ENCODE data around the gene NAA10. TPM values are rescaled to one million over a fixed set of nuclear protein-coding genes. Genes with fewer than 3 reads are reported as not detected.

NAA10 gene
- polyA plus RNA-seq, 2 of the 4 experiments (the other 2 are of a cell fraction): 63.5 to 230 TPM

DNA sequence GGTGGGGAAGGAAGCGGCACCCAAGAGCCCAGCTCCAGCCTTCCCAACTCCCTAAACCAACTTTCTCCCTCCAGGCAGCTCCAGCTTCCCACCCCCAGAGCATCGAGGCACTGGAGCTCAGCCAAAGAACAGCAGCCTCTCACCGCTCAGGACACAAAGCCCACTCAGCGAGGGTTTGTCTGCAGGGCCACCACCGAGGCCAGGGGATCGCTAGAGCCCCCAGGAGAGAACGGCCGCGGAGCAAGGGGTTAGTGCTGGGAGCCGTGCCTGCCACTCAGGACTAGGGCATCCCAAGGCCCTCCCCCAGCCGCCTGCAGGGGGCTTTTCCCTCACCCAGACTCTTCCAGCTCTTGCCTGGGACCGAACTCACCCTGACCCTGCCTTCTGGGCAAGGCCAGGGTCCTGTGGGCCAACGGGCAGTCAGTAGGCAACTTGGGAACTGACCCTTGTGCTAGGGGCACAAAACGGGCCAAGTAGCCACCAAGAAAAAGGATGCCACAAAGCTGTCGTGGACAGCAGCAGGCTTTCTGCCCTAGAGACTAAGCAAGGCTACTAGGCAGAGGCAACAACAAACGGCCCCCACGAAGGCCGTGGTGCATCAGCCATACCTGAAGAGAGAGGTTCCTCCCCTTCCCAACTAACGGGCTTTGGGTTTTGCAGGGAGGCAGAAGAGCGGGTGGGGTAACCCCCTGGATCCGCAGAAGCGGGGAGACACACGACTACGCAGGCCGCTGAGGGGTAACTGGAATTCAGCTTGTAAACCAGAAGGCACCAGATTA is 34.5 kb upstream of the NAA10 start:
- FAIRE-seq: no peak
- TF ChIP-seq CBX8 (IDR thresholded peaks at IDR 0.05): no peak
- CTCF ChIA-PET: interaction anchor here (1.1 to 4.5 kb wide), 3 partner anchors 16 to 21 kb away, joined by 3 to 36 read pairs (median 33); no protein-coding TSS in a partner anchor
- POLR2A ChIA-PET: interaction anchor here (0.7 kb wide), 1 partner anchor 402 kb away, joined by 3 read pairs; no protein-coding TSS in a partner anchor
- ATAC-seq: no peak
- Histone ChIP-seq H3K4me3 (peak overlapping the region; percentile 100), H3K27ac (peak overlapping the region; percentile 99 to 100), H3K4me1 (peaks cover 27% of the 10 kb centered on the region), H3K9me3 (no peaks in the 10 kb centered on the region), H3K4me2 (peak overlapping the region; percentile 99)
- 60% methylated on average over 17 of the region's 25 CpGs for WGBS (ENCODE audit: missing lambda C conversion rate)
- DNase-seq (ENCODE audit: low read depth in 1 of 2, low spot score in 1 of 2): no peak

GRCh38 chrX:153968754-153969124 is 33.9 kb upstream of the NAA10 start:
- DNase-seq (ENCODE audit: low read depth in 1 of 2, low spot score in 1 of 2): no peak
- H3K4me2 ChIP-seq: peak overlapping the region; percentile 99
- FAIRE-seq: peak; percentile 91
- H3K4me1 ChIP-seq: peaks cover 22% of the 10 kb centered on the region
- TF ChIP-seq PHF8 (IDR thresholded peaks at IDR 0.05; ENCODE audit: borderline replicate concordance, low read depth) (no peak), HEYL (CRISPR knock-in tag; IDR thresholded peaks at IDR 0.05) (no peak), EP300 (IDR thresholded peaks at IDR 0.05) (no peak), HMGXB4 (CRISPR knock-in tag; IDR thresholded peaks at IDR 0.05; ENCODE audit: borderline replicate concordance) (no peak), TFCP2L1 (CRISPR knock-in tag; IDR thresholded peaks at IDR 0.05) (no peak), MAX (IDR thresholded peaks at IDR 0.05) (no peak), CBX8 (IDR thresholded peaks at IDR 0.05) (no peak), NPAS2 (CRISPR knock-in tag; IDR thresholded peaks at IDR 0.05; ENCODE audit: borderline replicate concordance) (no peak)
- H3K9me3 ChIP-seq: no peaks in the 10 kb centered on the region
- 85% methylated on average over 6 of the region's 12 CpGs for WGBS (ENCODE audit: missing lambda C conversion rate)
- H3K4me3 ChIP-seq: no peak overlapping the region
- no peak for ATAC-seq
- peak overlapping the region in 1 of 2 experiments; percentile 99; a peak in 2 of 6 replicates for H3K27ac ChIP-seq
- ChIA-PET CTCF (interaction anchor here (4.4 to 4.5 kb wide), 2 partner anchors 16 to 21 kb away, joined by 33 to 36 read pairs; no protein-coding TSS in a partner anchor), POLR2A (interaction anchor here (0.7 kb wide), 1 partner anchor 402 kb away, joined by 3 read pairs; no protein-coding TSS in a partner anchor)

DNA sequence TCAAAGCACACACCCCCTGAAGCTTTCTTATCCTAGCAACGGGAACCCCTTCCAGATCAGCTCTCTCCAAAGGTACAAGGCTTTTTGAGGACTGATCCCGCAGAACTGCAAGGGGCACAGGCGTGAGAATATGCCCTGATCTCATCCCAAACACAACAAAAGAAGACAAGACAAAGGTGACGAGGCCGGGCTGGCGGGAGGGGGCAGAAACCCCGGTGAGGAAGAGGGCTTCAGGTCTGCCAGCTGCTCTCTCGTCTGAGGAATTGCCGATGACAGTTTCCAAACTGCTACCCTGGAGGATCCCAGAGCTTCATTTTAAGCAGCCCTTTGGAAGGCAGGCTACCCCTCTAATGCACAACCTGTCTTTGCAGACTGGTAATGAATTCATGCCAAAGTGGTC is 33.4 kb upstream of the NAA10 start:
- Histone ChIP-seq H3K4me3 (no peak overlapping the region), H3K4me2 (peak overlapping the region; percentile 99; the same call in 2 of the 3 replicates), H3K27ac (no peak overlapping the region), H3K4me1 (peaks cover 18% of the 10 kb centered on the region), H3K9me3 (no peaks in the 10 kb centered on the region)
- no peak for DNase-seq (ENCODE audit: low read depth in 1 of 2, low spot score in 1 of 2)
- no peak for FAIRE-seq
- ChIA-PET POLR2A (no interaction called here), CTCF (interaction anchor here (4.4 to 4.5 kb wide), 2 partner anchors 15 to 20 kb away, joined by 33 to 36 read pairs; no protein-coding TSS in a partner anchor)
- no peak for ATAC-seq
- WGBS (ENCODE audit: missing lambda C conversion rate): 95% methylated on average over 7 of the region's 9 CpGs
- no peak for TF ChIP-seq HEYL (CRISPR knock-in tag; IDR thresholded peaks at IDR 0.05)
- no peak for TF ChIP-seq TFCP2L1 (CRISPR knock-in tag; IDR thresholded peaks at IDR 0.05)
- no peak for TF ChIP-seq POLR2A (IDR thresholded peaks at IDR 0.05; ENCODE audit: low read length)
- TF ChIP-seq NR3C1 (IDR thresholded peaks at IDR 0.05): no peak
- TF ChIP-seq ATOH8 (CRISPR knock-in tag; IDR thresholded peaks at IDR 0.05; ENCODE audit: low read depth): no peak
- TF ChIP-seq REST (IDR thresholded peaks at IDR 0.05): no peak
- TF ChIP-seq EHF (CRISPR knock-in tag; IDR thresholded peaks at IDR 0.05): no peak
- no peak for TF ChIP-seq HDAC2 (IDR thresholded peaks at IDR 0.05)
- no peak for TF ChIP-seq CBX8 (IDR thresholded peaks at IDR 0.05)
- TF ChIP-seq CHD2 (IDR thresholded peaks at IDR 0.05; ENCODE audit: low read length, partially characterized antibody): no peak
- TF ChIP-seq, protein P1, sequence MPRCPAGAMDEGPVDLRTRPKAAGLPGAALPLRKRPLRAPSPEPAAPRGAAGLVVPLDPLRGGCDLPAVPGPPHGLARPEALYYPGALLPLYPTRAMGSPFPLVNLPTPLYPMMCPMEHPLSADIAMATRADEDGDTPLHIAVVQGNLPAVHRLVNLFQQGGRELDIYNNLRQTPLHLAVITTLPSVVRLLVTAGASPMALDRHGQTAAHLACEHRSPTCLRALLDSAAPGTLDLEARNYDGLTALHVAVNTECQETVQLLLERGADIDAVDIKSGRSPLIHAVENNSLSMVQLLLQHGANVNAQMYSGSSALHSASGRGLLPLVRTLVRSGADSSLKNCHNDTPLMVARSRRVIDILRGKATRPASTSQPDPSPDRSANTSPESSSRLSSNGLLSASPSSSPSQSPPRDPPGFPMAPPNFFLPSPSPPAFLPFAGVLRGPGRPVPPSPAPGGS (IDR thresholded peaks at IDR 0.05): no peak
- TF ChIP-seq CBX2 (IDR thresholded peaks at IDR 0.05; ENCODE audit: borderline replicate concordance, low read depth): no peak
- no peak for TF ChIP-seq TP53 (CRISPR knock-in tag; IDR thresholded peaks at IDR 0.05)
- no peak for TF ChIP-seq RFX5 (IDR thresholded peaks at IDR 0.05)

Data from A549 (cell line).